HG03097 (cell line): Measurements from ENCODE around the gene CD300LF.
A peak's percentile ranks its signal among the peaks of the same experiment; 100 is the strongest.

Experiments used
- ATAC-seq: cut with Tn5 transposase; IDR thresholded peaks from one replicate; pipeline ENCODE4 v1.9.1; 2021; ENCODE audit not compliant: unreplicated experiment, low FRiP score

The CD300LF gene

DNA sequence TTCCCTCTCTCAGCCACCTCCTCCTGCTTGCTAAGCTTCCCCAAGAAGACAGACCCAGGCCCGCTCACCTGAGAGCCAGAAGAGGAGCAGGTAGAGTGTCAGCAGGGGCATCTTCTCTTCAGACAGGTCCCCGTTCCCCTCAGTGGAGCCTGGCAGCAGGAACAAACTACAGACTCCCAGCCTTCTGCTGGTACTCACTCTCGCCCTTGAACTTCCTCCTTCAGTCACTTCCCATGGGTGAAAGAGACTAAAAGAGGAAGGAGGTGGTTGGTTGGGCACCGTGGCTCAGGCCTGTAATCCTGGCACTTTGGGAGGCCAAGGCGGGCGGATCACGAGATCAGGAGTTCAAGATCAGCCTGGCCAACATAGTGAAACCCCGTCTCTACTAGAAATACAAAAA lies at the start of gene CD300LF:
Gene CD300LF, minus strand, starts transcription at position 168 of the 400 bp plus-strand sequence. Its CDS starts 57 bp downstream, at position 111.
- no peak for ATAC-seq

DNA sequence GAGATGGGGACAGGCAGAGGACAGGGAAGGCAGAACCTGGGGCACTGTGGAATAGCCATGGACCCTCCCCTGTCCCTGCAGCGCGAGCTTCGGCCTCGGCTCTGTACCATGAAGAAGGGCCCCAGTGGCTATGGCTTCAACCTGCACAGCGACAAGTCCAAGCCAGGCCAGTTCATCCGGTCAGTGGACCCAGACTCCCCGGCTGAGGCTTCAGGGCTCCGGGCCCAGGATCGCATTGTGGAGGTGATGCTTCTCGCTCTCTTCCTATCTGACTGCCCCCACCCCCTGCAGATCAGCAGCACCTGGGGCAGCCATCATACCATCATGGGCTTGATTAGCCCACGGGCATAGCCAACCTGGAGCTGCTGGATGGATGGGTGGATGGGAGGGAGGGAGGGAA lies 49.2 kb upstream of the CD300LF start:
- no peak for ATAC-seq

DNA sequence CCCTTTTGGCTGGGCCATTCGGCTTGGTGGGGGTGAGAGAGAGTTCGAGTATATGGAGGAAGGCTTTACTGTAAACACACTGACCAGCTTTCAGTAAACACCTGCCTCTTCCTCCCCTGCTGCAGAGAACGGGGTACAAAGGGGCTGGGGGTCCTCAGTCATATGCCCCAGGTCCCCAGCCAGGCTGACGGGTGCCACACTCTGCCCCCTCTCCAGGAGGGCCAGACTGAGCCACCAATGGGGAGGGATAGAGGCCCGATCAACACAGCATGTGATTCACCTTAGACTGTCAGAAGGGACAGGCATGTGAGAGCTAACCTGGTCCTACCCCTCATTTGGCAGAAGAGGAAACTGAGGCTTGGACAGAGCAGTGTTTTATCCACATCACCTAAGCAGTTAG lies 48.7 kb upstream of the CD300LF start:
- no peak for ATAC-seq

DNA sequence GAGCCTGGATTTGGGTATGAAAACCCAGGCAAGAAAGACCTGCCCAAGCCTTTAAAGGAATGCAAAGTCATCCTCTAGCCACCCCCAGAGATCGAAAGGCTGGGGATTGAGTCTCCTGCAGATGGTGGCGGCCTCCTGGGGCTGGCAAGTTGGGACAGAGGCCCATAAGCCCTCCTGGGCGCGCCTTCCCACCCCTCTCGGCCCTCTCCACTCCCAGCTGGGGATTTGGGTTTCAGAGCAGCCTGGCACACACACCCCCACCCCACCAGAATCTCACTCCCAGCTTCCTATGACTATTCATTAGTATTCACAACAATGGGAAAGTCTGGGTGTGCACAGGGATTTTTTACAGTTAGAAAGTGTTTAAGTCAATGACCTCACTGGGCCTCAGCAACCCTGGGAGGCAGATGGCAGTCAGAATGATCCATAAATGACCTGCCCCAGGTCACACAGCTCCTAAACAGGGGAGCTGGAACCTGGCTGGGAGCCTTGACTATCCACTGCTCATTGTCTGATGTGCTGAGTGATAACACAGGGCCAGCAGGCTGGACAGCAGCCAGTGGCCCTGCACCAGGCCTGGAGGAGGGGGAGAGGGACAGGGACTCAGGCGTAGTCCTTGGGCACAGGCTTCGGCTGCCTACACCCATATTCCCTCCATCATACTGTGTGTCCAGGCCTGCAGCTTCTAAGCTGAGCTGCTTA lies 47.8 kb upstream of the CD300LF start:
- ATAC-seq = no peak

DNA sequence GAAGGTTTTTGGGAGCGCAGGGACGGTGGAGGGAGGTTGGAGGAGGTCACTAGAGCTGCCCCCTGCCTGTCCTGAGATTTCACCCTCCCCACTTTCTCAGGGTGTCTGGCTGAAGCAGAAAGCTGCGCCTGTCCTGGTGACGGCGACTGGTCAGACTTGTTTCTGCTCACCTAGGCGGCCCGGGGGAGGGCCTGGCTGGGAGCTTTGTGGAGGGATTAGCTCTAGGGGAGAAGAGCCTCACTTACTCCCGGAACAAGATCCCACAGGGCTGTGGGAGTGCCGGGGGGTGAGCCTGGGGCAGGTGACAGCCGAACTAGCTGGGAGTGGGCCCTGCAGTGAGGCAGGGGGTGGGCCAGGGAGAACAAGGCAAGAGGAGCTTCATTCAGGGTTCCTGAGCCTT lies 47.2 kb upstream of the CD300LF start:
- no peak for ATAC-seq

DNA sequence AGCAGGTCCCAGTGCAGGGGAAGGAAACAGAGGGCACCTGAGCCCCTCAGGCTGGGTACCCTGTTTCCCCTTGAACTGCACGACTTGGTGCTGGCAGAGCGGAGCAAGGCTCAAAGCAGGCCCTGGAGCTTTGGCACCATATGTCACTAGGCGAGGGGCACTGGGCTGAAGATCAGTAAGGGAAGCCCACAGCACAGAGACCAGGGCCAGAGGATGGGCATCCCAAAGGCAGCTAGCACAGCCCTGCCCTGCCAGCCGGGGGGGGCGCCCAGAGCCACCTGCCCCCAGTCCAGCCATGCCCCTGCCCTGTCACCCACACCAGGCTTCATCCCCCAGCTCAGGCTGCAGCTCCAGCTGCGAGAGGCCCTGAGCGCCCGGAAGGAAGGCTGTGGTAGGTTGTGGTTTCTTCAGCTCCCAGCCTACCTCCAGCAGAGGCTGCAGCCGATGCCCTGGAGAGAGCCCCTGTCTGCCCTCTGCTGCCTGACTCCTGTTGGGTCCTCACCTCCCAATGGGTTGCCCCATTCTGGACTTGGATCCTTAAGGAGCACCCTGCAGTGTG lies 46.6 kb upstream of the CD300LF start:
- peak; percentile 53 for ATAC-seq

DNA sequence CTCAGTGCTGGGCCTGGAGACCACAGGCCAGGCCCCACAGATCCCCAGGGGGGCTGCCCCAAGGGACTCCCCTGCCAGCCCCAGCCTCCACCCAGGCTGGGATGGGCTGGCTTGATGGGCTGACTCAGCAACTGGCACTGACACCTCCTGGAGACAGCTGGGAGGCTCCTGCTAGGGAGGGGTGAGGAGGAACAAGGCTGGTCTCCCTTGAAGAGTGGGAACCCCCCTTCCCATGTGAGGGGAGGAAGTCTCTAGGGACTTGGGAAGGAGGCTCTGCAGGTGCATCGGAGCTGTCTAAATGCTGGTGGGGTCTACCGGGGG lies 46.1 kb upstream of the CD300LF start:
- peak; percentile 22 for ATAC-seq

DNA sequence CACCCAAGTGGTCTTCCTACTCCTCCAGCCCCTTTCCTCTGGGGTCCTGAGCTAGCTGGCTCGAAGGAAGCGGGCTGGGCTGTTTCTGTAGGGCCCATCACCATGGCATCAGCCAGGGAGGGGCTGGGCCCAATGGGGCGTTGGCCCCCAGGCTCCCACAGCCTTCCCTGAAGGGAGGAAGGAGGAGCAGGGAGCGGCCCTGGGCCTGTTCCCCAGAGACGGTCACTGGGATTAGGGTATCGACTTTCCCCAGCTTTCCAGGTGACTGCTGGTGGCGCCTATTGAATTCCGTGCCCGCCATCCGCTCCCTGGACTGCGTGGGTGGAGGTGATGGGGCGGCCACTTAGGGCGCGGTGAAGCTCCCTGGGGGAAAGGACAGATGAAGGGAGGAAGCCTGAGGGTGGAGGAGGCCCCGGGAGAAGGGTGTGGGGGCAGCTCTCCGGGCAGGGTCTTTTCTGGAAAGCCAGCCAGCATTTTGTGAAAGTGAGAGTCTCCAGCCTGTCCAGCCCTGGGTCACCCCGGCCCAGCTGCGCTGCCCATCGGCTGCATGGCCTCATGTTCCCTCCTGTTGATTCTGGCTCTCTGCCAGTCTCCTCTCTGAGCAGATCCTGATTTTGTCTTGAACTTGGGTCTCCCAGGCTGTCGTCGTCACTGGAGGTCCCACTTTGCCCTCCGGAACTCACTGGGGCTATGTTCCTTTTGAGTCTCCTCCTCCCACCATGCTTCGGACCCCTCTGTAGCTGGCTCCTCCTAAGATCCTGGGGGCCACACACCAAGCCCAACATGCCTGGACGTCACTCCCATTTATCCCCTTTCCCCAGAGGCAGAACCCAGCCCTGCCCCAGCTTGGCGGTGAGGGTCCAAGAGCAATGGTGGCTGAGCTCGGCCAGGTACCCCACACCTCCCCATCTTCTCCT lies 45.5 kb upstream of the CD300LF start:
- ATAC-seq = no peak

DNA sequence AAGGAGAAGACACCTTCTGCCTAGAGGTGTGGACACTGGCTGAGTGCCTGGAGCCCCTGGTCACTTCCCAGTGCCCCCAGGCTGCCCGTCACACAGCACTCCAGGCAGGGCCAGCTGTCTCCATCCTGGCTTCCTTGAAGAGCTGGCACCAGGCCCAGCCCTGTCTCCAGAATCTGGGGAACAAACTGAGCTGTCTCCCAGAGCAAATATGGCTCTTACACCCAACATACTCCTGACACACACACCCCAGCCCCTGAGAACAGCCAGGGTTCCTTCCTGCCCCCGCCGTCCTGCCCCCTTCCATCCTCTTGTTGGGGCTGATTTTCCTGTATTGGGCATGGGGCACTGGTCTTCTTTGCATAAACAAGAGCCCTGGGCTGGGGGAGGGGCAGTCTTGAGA lies 44.8 kb upstream of the CD300LF start:
- no peak for ATAC-seq

DNA sequence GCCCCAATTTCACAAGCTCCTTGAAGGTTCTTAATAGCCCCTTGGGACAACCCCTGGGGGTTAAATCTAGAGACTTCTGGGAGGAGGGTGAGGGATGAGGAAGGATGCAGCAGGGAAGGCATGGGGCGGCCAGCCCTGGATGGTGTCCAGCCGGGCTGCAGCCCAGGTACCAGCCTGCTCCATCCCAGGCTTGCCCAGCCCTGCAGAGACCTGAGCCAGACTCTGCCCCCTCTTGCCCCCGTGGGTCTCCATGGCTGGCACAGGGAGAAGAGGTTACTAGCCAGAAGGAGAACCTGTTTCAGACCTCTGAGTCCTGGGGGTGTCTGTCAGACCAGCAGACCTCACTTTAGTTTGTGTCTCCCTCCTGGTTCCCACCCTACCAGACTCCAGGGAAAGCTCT lies 44.2 kb upstream of the CD300LF start:
- ATAC-seq = no peak

DNA sequence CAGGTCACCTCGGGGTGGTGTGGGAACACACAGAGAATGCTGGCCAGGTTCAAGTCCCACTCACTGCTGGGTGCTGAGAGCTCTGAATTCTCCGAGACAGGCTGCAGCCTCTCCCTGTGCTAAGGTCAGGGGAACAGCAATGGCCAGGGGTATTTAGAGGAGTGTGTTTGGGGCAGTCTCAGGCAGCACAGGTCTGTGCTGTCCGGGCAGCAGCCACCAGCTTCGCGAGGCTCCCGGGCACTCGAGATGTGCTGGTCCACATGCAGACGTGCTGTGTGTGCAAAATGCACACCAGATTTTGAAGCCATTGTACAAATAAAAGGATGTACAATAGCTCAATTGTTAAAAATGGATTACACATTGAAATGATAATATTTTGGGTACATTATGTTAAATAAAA lies 42.8 kb upstream of the CD300LF start:
- no peak for ATAC-seq

DNA sequence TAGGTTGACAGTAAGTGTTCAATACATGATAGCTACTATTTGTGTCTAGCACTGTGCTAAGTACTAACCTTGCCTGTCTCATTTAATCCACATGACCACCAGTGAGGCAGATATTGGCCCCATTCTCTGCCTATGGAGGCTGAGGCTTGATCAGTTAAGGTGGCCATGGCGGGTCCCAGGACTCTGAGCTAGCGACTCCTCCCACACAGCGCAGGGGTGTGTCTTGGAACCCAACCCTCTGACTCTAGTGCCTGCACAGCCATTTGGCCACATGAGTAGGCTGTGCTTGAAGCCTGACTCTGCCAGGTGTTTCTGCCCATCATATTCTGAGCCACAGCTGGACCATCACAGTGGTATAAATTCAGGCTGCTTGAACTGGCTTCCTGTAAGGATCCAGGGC lies 42.1 kb upstream of the CD300LF start:
- no peak for ATAC-seq

DNA sequence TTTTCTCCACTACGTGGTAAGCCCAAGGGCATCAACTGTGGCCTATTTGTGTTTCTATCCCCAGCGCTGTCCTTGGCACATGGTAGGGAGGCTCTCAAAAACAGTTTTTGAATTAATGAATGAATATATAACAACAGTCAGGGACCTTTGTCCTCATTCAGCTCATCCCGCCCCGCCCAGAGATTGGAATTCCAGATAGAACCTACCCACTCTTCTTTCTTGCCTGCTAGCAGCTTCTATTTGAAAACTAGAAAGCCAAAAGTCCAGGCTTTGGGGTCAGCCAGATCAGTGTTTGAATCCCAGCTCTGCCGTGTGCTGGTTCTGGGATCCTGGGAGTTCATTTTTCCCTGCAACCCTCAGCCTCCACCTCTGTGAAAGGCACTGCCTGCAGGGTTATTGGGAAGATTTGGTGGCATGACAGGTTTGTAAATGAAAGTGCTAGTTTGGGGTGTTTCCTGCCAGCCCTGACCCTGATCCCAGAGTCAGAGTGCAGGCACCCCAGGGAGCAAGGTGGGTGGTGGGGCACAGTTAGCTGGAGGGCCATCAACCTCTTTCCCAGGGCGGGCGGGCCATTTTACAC lies 40.2 kb upstream of the CD300LF start:
- ATAC-seq = no peak

DNA sequence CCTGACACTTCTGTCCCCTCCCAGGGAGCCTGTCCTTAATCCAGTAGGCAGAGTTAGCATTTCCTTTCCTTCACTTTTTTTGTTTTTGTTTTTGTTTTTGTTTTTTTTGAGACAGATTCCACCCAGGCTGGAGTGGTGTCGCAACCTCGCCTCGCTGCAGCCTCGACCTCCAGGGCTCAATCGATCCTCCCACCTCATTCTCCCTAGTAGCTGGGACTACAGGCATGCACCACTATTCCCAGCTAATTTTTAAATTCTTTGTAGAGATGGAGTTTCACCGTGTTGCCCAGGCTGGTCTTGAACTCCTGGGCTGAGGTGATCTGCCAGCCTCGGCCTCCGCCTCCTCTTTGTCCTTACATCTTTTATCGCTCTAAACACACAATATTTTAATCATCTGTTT lies 39.7 kb upstream of the CD300LF start:
- no peak for ATAC-seq

DNA sequence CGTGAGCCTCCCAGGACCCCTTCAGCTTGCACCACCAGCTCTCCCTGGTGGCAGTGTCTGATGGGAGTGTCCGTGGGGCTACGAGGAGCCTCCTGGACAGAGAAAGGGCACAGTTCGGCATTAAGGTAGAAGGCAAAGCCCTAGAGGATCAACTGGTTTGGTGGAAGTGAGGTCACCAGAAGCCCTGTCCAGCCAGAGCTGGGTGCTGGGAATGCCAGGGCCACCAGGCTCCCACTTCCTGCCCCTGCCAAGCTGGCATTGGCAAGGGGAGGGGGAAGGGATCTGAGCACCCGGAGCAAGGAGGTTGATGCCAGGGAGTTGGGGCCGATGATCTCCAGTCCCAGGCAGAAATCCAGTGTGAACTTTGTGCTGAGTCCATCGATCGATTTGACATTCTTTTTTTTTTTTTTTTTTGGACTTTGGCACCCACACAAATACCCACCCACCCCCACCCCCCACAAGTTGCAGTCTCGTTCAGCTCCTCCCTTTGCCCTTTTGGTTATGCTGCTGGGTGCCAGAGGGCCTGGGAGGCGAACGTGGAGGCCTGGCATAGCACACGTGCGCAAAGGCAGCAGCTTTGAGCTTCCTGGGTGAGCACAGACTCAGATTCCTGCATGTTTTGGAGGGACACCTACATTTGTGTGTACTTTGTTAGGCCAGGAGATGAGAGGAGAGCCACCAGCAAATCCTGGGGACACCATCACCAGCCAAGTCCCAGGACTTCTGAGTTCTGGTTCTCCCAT lies 37.8 kb upstream of the CD300LF start:
- no peak for ATAC-seq

DNA sequence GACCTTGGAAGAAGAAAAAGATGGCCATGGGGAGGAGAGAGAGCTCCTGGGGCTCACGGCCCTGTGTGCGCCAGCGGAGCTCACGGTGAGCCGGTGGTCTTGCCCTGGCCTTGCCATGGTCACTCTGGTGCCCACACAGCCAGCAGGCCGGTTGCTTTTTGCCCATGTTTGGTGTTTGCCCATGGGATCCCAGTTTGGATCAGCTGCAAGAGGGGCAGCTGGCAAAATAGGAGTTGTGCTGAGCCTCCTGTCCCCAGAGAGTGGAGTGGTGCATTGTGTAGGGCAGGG lies 37.3 kb upstream of the CD300LF start:
- no peak for ATAC-seq

DNA sequence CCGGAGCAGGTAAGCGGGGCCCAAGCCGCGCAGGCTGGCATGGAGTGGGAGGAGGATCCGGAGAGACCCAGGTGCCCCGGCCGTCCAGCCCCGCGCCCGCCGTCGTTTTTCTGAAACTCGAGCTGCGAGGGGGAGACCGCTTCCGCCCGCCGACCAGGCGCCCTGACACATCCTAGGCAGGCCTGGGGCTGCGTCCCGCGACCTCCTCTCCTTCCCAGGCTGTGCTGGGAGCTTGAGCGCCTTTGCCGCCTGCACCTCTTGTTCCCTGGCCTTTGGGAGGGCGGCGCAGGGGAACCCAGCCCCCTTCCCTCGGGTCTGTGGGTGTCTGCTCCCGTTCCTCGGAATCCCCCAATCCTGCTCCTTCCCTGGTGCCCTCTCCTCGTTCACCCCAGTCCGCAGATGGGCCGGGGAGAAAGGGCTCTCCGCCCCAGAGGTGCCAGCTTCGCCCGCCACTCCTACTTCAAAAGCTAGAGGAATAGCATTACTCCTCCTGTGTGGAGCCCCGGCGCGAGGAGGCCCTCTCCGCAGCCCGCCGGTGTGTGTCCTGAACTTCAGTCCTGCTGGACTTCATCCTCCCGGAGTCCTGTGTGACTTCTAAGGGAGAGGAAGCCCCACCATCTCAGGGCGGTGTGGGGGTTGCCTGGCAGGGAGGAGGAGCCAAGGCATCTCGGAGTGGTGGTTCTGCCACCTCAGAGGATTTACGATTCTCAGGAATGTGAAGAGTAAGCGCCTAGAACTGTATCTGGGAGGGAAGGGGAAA lies 36.7 kb upstream of the CD300LF start:
- ATAC-seq = peak; percentile 8

DNA sequence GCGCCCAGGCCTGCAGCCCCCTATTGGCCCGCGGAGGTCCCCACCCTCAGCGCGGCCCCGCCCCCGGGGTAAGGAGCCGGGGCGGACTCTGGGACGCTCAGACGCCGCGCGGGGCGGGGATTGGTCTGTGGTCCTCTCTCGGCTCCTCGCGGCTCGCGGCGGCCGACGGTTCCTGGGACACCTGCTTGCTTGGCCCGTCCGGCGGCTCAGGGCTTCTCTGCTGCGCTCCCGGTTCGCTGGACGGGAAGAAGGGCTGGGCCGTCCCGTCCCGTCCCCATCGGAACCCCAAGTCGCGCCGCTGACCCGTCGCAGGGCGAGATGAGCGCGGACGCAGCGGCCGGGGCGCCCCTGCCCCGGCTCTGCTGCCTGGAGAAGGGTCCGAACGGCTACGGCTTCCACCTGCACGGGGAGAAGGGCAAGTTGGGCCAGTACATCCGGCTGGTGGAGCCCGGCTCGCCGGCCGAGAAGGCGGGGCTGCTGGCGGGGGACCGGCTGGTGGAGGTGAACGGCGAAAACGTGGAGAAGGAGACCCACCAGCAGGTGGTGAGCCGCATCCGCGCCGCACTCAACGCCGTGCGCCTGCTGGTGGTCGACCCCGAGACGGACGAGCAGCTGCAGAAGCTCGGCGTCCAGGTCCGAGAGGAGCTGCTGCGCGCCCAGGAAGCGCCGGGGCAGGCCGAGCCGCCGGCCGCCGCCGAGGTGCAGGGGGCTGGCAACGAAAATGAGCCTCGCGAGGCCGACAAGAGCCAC lies 36.0 kb upstream of the CD300LF start, which contains the start of gene NHERF1:
Gene NHERF1, plus strand, starts transcription at position 100 of the 750 bp plus-strand sequence. Its CDS starts 219 bp downstream, at position 319.
- peak; percentile 77 for ATAC-seq

DNA sequence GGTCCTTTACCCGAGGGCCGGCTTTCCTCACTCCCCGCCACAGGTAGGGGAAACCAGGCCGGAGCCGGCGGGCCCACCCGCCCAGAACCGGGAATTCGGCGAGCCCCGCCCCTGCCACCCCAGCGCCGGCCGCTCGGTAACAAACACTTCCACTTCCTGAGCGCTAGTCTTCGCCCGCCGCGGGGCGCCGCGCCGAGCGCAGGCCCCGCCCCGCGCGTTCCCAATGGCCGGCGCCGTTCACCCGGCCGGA lies 35.5 kb upstream of the CD300LF start:
- no peak for ATAC-seq

DNA sequence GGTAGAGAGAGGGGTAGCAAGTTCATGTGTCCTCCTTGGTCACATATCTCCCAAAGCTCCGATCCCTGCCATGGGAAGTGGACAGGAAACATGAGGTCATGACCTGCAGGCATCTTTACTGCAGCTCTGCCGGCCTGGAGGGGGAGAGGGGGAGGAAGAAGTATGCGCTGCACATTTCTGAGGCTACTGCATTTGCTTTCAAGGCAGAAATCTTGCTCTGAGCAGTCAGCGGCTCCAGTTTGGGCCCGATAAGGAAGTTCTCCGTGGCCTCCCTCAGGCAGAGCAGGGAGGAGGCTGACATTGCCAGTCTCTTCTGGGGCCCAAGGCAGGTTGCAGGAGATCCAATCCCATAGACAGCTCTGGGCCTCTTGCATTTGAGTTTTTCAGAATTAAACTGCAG lies 34.2 kb upstream of the CD300LF start:
- no peak for ATAC-seq
